HCT116 (cell line): ENCODE results near the gene LYST. TPM values are rescaled to one million over a fixed set of nuclear protein-coding genes. Genes with fewer than 3 reads are reported as not detected.

ENCODE experiments used
- ATAC-seq: fragments of 200-7000 bp; cut with Tn5 transposase; 2 replicates; pipeline ENCODE4 v1.9.1; 2020; ENCODE audit warnings: mild to moderate bottlenecking, moderate library complexity
- BruUV-seq: library from RNA; stranded (reverse); fragments of 400-500 nt; replicated peaks from 2 replicates; lab custom pipeline; 2021; lab: Mats Ljungman, UMichigan
- CTCF ChIA-PET: fragments of 300-600 bp; sonication (Branson Sonifier 250); formaldehyde crosslinking; loops from one replicate; lab custom pipeline; 2021; ENCODE audit warnings: antibody characterized with exemption; lab: Charles Lee
- POLR2A ChIA-PET: fragments of 300-600, 350-600 bp; sonication (Branson Sonifier 250); formaldehyde crosslinking; loops from one replicate; lab custom pipeline; 2021; ENCODE audit warnings: antibody characterized with exemption; lab: Charles Lee
- RAD21 ChIA-PET, 2 experiments: fragments of 300-600 bp; sonication (Branson Sonifier 250); formaldehyde crosslinking; loops; one replicate each; lab custom pipeline; 2023; ENCODE audit warnings: low total read pairs in 2 of 2; ENCODE audit not compliant: uncharacterized antibody in 2 of 2, unreplicated experiment in 2 of 2, low non-redundant PET in 1 of 2; lab: Charles Lee
- DNase-seq: peaks from one replicate; pipeline ENCODE4 v3.0.0-alpha.2; 2010; ENCODE audit warnings: low read depth, low spot score
- H2AFZ ChIP-seq: fragments of 200-600 bp; shearing (Covaris generic), sonication (generic); 2 replicates; pipeline ENCODE4 v1.6.1; 2017; ENCODE audit warnings: low read depth, mixed run types, mixed read lengths, antibody characterized with exemption, low read length; ENCODE audit not compliant: poor library complexity, severe bottlenecking
- H3K27ac ChIP-seq: 2 replicates; pipeline ENCODE4 v1.5.1; 2012; ENCODE audit warnings: low read depth, low read length
- H3K27me3 ChIP-seq: fragments of 200-600 bp; sonication (generic); 2 replicates; pipeline ENCODE4 v1.6.1; 2016; ENCODE audit warnings: mixed run types, low read length, mixed read lengths; ENCODE audit not compliant: insufficient read depth
- H3K36me3 ChIP-seq, 2 experiments: fragments of 200-500 bp in 1 of 2; fragments of 200-600 bp in 1 of 2; sonication (Bioruptor generic) in 1 of 2; sonication (generic) in 1 of 2; 2 replicates each; pipeline versions ENCODE4 v1.5.1 to v1.6.1; 2014 to 2016; ENCODE audit warnings: low read length in 2 of 2, inconsistent platforms in 1 of 2, mixed read lengths in 1 of 2, mixed run types in 1 of 2; ENCODE audit not compliant: insufficient read depth in 2 of 2, control insufficient read depth in 1 of 2
- H3K4me1 ChIP-seq, 2 experiments: fragments of 200-600 bp in 1 of 2; sonication (generic) in 1 of 2; 2 replicates each; pipeline versions ENCODE4 v1.5.1 to v1.6.1; 2012 to 2017; ENCODE audit warnings: low read length in 2 of 2, inconsistent platforms in 1 of 2, mild to moderate bottlenecking in 1 of 2, mixed read lengths in 1 of 2, mixed run types in 1 of 2, moderate library complexity in 1 of 2; ENCODE audit not compliant: insufficient read depth in 2 of 2, control insufficient read depth in 1 of 2
- H3K4me2 ChIP-seq: fragments of 200-600 bp; sonication (generic); 2 replicates; pipeline ENCODE4 v1.6.1; 2017; ENCODE audit warnings: mixed run types, low read length, mixed read lengths
- H3K4me3 ChIP-seq, 2 experiments: fragments of 200-600 bp in 1 of 2; sonication (generic) in 1 of 2; replicated peaks in 1 of 2; 2 replicates each; pipeline ENCODE4 v1.5.1; 2011 to 2016; ENCODE audit warnings: low read length in 2 of 2, control low read depth in 1 of 2, low read depth in 1 of 2, mild to moderate bottlenecking in 1 of 2, mixed read lengths in 1 of 2, mixed run types in 1 of 2
- H3K79me2 ChIP-seq: fragments of 200-600 bp; sonication (generic); 2 replicates; pipeline ENCODE4 v1.6.1; 2017; ENCODE audit warnings: mild to moderate bottlenecking, mixed run types, low read length, moderate library complexity, mixed read lengths; ENCODE audit not compliant: insufficient read depth
- H3K9ac ChIP-seq: fragments of 200-600 bp; sonication (generic); 2 replicates; pipeline ENCODE4 v1.6.1; 2016; ENCODE audit warnings: low read length, mixed read lengths
- H3K9me2 ChIP-seq: fragments of 200-600 bp; sonication (generic), shearing (Covaris generic); 2 replicates; pipeline ENCODE4 v1.6.1; 2017; ENCODE audit warnings: mixed run types, mild to moderate bottlenecking, moderate library complexity; ENCODE audit not compliant: insufficient read depth
- H3K9me3 ChIP-seq, 2 experiments: fragments of 200-500 bp in 1 of 2; fragments of 200-600 bp in 1 of 2; sonication (Bioruptor generic) in 1 of 2; sonication (generic) in 1 of 2; 2 replicates each; pipeline ENCODE4 v1.6.1; 2014 to 2017; ENCODE audit warnings: low read length in 2 of 2, mixed read lengths in 2 of 2, inconsistent platforms in 1 of 2, low read depth in 1 of 2, mild to moderate bottlenecking in 1 of 2, mixed run types in 1 of 2, moderate library complexity in 1 of 2; ENCODE audit not compliant: control insufficient read depth in 1 of 2, insufficient read depth in 1 of 2
- H4K20me1 ChIP-seq: fragments of 200-600 bp; sonication (generic), shearing (Covaris generic); 2 replicates; pipeline ENCODE4 v1.6.1; 2017; ENCODE audit warnings: mixed run types, mild to moderate bottlenecking, moderate library complexity; ENCODE audit not compliant: insufficient read depth
- EGR1 ChIP-seq: IDR thresholded peaks from 2 replicates; pipeline ENCODE4 v1.6.1; 2012; ENCODE audit warnings: low read depth
- ELF1 ChIP-seq: IDR thresholded peaks from 2 replicates; pipeline ENCODE4 v1.6.1; 2012; ENCODE audit warnings: low read depth, borderline replicate concordance
- EZH2 ChIP-seq: fragments of 200-600 bp; sonication (generic); IDR thresholded peaks from 2 replicates; pipeline ENCODE4 v1.6.1; 2017; ENCODE audit warnings: antibody characterized with exemption, mixed run types
- EZH2phosphoT487 ChIP-seq: fragments of 200-600 bp; IDR thresholded peaks from 2 replicates; pipeline ENCODE4 v1.6.1; 2018; ENCODE audit warnings: antibody characterized with exemption, borderline replicate concordance
- JUND ChIP-seq: IDR thresholded peaks from 2 replicates; pipeline ENCODE4 v1.6.1; 2012
- POLR2A ChIP-seq: IDR thresholded peaks from 2 replicates; pipeline ENCODE4 v1.7.0; 2011; ENCODE audit warnings: borderline replicate concordance; ENCODE audit not compliant: insufficient read depth, insufficient read length; ENCODE audit errors: extremely low read depth
- POLR2AphosphoS5 ChIP-seq: IDR thresholded peaks from 2 replicates; pipeline ENCODE4 v1.6.1; 2011; ENCODE audit warnings: mild to moderate bottlenecking, low read depth, low read length, moderate library complexity
- RAD21 ChIP-seq: IDR thresholded peaks from 2 replicates; pipeline ENCODE4 v1.6.1; 2012; ENCODE audit warnings: low read depth, mild to moderate bottlenecking
- SIN3A ChIP-seq: IDR thresholded peaks from 2 replicates; pipeline ENCODE4 v1.6.1; 2012; ENCODE audit warnings: low read depth
- SP1 ChIP-seq: IDR thresholded peaks from 2 replicates; pipeline ENCODE4 v1.6.1; 2012; ENCODE audit warnings: low read depth
- SRF ChIP-seq: IDR thresholded peaks from 2 replicates; pipeline ENCODE4 v1.6.1; 2012; ENCODE audit warnings: low read depth
- ZFX ChIP-seq: fragments of 450-650 bp; IDR thresholded peaks from 2 replicates; pipeline ENCODE4 v1.6.1; 2017
- intact Hi-C: fragments of 100-400 bp; cut with micrococcal nuclease; formaldehyde crosslinking; loops from 2 replicates; pipeline ENCODE4 v1.10.0; 2022
- total RNA-seq: library from RNA; stranded (reverse); gene quantifications from one replicate; pipeline ENCODE4 v1.2.1, GENCODE V29; 2021; ENCODE audit not compliant: unreplicated experiment
- TF ChIP-seq, protein P1 (sequence below): IDR thresholded peaks from 2 replicates; pipeline ENCODE4 v1.6.1; 2011; ENCODE audit warnings: mild to moderate bottlenecking, low read length, moderate library complexity; ENCODE audit not compliant: insufficient replicate concordance; ENCODE audit errors: extremely low read depth
- TF ChIP-seq, protein P2 (sequence below), 3 experiments: fragments of 200-600 bp in 1 of 3; sonication (generic) in 1 of 3; IDR thresholded peaks in 2 of 3; conservative IDR thresholded peaks in 1 of 3; 2 replicates each; pipeline ENCODE4 v1.5.1; 2012 to 2017; ENCODE audit warnings: low read depth in 2 of 3, low read length in 2 of 3, antibody characterized with exemption in 1 of 3, borderline replicate concordance in 1 of 3, control low read depth in 1 of 3, mild to moderate bottlenecking in 1 of 3, mixed read lengths in 1 of 3, mixed run types in 1 of 3, moderate library complexity in 1 of 3; ENCODE audit not compliant: insufficient read depth in 1 of 3
- TF ChIP-seq, protein P3 (sequence below): IDR thresholded peaks from 2 replicates; pipeline ENCODE4 v1.6.1; 2012
- TF ChIP-seq, protein P4 (sequence below): IDR thresholded peaks from 2 replicates; pipeline ENCODE4 v1.6.1; 2012; ENCODE audit warnings: low read depth
- TF ChIP-seq, protein P5 (sequence below): IDR thresholded peaks from 2 replicates; pipeline ENCODE4 v1.6.1; 2012

The LYST gene
- total RNA-seq, 1 experiment from 2014 or later, result 6.6 TPM

DNA sequence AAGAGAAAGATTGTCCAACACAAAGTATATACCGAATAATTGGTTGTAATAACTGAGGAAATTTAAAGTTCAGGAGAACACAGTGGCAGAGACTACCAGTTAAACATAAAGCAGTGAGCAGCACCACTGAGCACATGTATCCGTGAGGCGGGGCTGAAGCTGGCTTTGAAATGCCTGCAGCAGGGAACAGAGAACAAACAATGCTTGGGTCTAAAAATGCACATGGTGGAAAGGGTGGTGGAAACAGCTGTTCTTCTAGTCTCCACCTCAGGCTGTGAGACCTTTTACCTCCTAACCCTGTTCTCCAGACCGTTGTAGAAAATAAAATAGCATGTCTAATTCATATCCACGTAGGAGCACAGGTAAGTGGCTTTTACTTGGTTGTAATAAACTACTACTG is 209.4 kb downstream of the LYST start (continued):
- TF ChIP-seq, protein P1, sequence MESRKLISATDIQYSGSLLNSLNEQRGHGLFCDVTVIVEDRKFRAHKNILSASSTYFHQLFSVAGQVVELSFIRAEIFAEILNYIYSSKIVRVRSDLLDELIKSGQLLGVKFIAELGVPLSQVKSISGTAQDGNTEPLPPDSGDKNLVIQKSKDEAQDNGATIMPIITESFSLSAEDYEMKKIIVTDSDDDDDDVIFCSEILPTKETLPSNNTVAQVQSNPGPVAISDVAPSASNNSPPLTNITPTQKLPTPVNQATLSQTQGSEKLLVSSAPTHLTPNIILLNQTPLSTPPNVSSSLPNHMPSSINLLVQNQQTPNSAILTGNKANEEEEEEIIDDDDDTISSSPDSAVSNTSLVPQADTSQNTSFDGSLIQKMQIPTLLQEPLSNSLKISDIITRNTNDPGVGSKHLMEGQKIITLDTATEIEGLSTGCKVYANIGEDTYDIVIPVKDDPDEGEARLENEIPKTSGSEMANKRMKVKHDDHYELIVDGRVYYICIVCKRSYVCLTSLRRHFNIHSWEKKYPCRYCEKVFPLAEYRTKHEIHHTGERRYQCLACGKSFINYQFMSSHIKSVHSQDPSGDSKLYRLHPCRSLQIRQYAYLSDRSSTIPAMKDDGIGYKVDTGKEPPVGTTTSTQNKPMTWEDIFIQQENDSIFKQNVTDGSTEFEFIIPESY, result no peak
- TF ChIP-seq POLR2A (no peak), EGR1 (no peak)
- TF ChIP-seq, protein P2, sequence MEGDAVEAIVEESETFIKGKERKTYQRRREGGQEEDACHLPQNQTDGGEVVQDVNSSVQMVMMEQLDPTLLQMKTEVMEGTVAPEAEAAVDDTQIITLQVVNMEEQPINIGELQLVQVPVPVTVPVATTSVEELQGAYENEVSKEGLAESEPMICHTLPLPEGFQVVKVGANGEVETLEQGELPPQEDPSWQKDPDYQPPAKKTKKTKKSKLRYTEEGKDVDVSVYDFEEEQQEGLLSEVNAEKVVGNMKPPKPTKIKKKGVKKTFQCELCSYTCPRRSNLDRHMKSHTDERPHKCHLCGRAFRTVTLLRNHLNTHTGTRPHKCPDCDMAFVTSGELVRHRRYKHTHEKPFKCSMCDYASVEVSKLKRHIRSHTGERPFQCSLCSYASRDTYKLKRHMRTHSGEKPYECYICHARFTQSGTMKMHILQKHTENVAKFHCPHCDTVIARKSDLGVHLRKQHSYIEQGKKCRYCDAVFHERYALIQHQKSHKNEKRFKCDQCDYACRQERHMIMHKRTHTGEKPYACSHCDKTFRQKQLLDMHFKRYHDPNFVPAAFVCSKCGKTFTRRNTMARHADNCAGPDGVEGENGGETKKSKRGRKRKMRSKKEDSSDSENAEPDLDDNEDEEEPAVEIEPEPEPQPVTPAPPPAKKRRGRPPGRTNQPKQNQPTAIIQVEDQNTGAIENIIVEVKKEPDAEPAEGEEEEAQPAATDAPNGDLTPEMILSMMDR (IDR thresholded peaks at IDR 0.05 in 2 of 3, conservative IDR thresholded peaks at IDR 0.05 in 1 of 3; ENCODE audit: borderline replicate concordance in 1 of 3, insufficient read depth in 1 of 3, low read depth in 2 of 3, low read length in 2 of 3), result no peak

DNA sequence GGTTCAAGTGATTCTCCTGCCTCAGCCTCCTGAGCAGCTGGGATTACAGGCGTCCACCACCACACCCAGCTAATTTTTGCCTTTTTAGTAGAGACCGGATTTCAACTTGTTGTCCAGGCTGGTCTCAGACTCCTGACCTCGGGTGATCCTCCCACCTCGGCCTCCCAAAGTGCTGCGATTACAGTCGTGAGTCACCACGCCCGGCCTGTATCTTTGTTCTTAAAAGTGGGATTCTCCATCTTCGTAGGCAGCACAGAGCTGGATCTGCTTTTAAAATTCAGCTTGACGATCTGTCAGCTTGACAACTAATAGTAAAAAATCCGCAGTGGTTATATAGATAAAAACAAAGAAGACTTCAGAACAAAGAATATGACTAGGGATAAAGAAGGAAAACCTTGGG is 214.3 kb downstream of the LYST start:
- no peaks in the 10 kb centered on the region for H3K9me2 ChIP-seq
- no peaks in the 10 kb centered on the region for H3K36me3 ChIP-seq
- ATAC-seq (no peak), DNase-seq (no peak)
- H3K9me3 ChIP-seq, result no peaks in the 10 kb centered on the region
- RAD21 ChIA-PET, result no interaction called here
- intact Hi-C loops, result no loop called here
- H3K79me2 ChIP-seq, result no peaks in the 10 kb centered on the region
- H3K9ac ChIP-seq, result no peak overlapping the region
- H3K4me2 ChIP-seq, result no peak overlapping the region
- peaks cover 0 to 6% of the 10 kb centered on the region in 2 experiments; a peak in 2 of 4 replicates for H3K4me1 ChIP-seq
- no peaks in the 10 kb centered on the region for H3K27me3 ChIP-seq
- H3K27ac ChIP-seq, result no peak overlapping the region
- POLR2A ChIA-PET, result no interaction called here
- H2AFZ ChIP-seq, result no peak overlapping the region
- CTCF ChIA-PET, result no interaction called here
- H4K20me1 ChIP-seq, result no peaks in the 10 kb centered on the region
- BruUV-seq, result no TSS peak
- no peak overlapping the region for H3K4me3 ChIP-seq
- TF ChIP-seq, protein P3, sequence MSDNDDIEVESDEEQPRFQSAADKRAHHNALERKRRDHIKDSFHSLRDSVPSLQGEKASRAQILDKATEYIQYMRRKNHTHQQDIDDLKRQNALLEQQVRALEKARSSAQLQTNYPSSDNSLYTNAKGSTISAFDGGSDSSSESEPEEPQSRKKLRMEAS, result no peak
- TF ChIP-seq SRF (no peak), POLR2A (no peak), ELF1 (no peak), JUND (no peak), SIN3A (no peak), POLR2AphosphoS5 (no peak), ZFX (no peak), EZH2phosphoT487 (no peak), SP1 (no peak), RAD21 (no peak), EZH2 (no peak)
- TF ChIP-seq, protein P4, sequence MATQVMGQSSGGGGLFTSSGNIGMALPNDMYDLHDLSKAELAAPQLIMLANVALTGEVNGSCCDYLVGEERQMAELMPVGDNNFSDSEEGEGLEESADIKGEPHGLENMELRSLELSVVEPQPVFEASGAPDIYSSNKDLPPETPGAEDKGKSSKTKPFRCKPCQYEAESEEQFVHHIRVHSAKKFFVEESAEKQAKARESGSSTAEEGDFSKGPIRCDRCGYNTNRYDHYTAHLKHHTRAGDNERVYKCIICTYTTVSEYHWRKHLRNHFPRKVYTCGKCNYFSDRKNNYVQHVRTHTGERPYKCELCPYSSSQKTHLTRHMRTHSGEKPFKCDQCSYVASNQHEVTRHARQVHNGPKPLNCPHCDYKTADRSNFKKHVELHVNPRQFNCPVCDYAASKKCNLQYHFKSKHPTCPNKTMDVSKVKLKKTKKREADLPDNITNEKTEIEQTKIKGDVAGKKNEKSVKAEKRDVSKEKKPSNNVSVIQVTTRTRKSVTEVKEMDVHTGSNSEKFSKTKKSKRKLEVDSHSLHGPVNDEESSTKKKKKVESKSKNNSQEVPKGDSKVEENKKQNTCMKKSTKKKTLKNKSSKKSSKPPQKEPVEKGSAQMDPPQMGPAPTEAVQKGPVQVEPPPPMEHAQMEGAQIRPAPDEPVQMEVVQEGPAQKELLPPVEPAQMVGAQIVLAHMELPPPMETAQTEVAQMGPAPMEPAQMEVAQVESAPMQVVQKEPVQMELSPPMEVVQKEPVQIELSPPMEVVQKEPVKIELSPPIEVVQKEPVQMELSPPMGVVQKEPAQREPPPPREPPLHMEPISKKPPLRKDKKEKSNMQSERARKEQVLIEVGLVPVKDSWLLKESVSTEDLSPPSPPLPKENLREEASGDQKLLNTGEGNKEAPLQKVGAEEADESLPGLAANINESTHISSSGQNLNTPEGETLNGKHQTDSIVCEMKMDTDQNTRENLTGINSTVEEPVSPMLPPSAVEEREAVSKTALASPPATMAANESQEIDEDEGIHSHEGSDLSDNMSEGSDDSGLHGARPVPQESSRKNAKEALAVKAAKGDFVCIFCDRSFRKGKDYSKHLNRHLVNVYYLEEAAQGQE, result no peak
- TF ChIP-seq, protein P5, sequence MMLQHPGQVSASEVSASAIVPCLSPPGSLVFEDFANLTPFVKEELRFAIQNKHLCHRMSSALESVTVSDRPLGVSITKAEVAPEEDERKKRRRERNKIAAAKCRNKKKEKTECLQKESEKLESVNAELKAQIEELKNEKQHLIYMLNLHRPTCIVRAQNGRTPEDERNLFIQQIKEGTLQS, result no peak
